Measurements from ENCODE around the gene SKOR1.

SKOR1 gene, protein sequence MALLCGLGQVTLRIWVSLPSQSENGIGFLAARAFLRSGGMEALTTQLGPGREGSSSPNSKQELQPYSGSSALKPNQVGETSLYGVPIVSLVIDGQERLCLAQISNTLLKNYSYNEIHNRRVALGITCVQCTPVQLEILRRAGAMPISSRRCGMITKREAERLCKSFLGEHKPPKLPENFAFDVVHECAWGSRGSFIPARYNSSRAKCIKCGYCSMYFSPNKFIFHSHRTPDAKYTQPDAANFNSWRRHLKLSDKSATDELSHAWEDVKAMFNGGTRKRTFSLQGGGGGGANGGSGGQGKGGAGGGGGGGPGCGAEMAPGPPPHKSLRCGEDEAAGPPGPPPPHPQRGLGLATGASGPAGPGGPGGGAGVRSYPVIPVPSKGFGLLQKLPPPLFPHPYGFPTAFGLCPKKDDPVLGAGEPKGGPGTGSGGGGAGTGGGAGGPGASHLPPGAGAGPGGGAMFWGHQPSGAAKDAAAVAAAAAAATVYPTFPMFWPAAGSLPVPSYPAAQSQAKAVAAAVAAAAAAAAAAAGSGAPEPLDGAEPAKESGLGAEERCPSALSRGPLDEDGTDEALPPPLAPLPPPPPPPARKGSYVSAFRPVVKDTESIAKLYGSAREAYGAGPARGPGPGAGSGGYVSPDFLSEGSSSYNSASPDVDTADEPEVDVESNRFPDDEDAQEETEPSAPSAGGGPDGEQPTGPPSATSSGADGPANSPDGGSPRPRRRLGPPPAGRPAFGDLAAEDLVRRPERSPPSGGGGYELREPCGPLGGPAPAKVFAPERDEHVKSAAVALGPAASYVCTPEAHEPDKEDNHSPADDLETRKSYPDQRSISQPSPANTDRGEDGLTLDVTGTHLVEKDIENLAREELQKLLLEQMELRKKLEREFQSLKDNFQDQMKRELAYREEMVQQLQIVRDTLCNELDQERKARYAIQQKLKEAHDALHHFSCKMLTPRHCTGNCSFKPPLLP

DNA sequence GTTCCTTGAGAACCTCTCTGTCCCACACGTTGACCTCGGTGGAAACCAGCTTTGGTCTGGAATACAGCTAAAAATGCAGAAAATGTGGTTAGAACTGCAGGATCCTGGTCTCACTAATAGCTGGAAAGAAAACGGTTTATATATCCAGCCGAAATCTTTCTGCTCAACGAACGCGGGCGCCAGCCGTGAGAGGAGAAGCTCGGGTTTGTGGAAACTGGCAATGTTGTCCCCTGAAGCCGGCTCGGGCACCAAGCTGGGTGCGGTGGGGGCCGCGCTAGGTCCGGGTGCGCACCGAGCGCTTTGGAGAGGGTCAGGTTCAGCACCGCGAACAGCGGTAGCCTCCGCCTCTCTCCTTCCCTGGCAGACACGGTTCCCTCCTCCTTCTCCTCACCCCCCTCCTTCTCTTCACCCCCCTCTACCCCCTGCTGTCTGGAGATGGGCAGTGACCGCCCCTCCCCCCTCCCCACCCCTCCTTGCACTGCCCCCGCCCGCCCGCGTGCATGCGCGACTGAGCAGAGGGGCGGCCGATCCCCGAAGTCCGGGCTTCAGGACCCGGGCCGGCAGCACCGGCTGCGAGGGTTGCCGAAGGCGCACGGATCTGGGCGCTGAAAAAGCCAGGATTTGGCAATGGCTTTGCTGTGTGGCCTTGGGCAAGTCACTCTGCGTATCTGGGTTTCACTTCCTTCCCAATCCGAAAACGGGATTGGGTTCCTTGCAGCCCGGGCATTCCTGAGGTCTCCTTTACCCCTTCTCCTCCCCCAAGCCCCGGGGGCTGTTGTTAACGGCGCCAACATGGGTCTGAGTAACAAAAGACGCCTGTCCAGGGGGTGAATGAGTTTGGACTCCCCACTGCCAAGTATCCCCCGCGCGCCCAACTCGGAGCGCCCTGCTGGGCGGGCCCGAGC lies at the start of gene SKOR1:
TSS of gene SKOR1 (plus strand) at position 534 of the 905 bp plus-strand sequence. CDS start at position 628, 94 bp downstream.
- no peak for DNase-seq

- no peak for DNase-seq
These were observed 49.3 kb upstream of the SKOR1 start for GRCh38 chr15:67775998-67776397.

DNA sequence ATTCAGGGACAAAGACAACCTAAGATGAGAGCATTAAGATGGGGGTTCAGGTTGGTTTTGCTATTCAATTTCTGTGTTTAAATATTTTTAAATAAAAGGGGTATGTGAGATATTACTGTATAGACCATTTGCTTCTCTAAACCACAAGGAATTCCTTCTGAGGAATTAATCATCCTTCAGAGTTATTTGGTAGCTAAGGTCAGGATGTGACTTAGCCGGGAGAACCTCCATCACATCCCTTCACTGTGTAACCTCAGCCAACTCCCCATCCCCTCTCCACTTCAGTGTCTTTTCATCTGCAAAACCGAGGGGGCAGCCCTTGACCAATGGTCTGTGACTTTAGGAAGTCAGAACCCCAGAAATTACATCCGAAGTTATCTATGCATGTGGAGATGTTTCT lies 48.7 kb upstream of the SKOR1 start:
- DNase-seq, result no peak

- DNase-seq, result no peak
These were observed 48.2 kb upstream of the SKOR1 start for GRCh38 chr15:67777071-67777470.

- no peak for DNase-seq
These were observed 47.5 kb upstream of the SKOR1 start for GRCh38 chr15:67777773-67778172.

DNA sequence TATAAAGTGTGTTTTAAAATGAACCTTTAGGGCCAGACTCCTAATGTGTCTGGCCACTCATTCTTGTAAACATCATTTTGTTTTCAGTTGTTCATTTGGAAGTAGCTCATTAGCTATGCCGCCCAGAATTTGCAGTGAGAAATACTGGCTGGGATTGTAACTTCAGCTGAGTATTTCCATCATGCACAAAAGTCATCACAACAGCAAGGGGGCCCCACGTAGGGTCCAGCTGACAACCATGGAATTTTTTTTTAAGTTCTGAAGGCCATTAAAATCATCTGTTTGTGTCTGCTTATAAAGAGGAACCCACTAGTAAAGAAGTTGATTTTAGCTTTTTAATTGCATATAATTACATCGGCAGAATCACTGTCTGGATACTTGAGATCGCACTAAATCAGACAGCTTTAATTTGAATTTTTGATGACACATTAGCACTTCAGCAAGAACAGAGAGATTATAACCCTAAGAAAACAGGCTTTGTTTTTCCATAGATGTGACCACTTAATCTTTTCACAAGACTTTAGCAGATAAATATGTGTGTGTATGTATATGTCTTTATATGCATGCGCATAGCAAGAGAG lies 46.3 kb upstream of the SKOR1 start:
- no peak for DNase-seq

GRCh38 chr15:67779549-67780111 lies 45.7 kb upstream of the SKOR1 start:
- DNase-seq, result no peak

DNA sequence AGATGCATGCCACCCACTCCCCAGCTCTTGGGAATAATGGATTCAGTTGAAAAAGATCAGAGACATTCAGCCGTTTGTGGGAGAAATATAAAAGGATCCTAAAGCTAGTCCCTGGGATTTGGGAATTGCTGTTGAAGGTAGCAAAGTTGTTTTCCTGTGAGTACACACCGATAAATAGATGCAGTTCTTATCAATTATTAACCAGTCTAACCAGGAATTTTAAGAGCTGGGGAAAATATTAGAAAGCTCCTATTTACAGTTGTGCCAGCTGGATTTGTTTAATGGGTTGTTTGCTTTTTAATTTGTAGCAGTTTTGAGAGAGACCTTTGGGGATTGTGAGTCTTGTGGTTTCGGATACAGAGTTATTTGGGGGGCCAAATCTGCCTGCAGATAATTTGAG lies 44.2 kb upstream of the SKOR1 start:
- no peak for DNase-seq

DNA sequence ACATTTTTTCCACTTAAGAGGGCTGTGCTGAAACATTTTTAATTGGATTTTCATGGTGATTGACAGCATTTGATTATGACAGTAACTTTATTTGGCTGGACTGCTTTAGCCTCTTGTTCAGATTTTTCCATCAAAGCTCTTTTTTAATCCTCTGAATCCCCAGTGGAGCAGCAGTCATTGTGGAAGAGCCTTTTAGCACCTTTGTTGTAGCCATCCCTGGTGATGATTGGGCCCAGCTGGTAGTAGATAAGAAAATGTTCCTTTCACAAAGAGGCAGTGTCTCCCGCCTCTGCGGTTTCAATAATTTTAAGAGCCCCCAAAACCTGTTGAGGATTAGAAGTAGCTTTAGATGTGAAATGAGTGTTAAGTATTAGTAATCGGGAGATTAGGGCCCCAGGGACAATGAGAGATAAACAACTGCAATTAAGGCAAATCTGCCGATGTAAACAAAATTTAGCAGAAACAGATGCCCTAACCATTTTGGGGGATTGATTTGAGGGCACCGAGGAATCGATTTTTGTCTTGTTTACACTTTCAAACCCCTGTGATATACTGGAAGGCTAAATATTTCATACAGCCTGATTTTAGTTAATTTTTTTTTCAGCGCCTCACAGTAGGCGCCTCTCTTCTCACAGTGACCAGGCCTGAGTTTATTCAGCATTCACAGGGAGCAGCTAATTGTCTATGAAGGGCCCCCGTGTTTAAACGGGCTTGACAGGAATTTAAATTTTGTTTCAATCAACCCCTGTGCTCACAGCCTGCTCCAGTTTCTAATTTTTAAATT lies 43.2 kb upstream of the SKOR1 start:
- DNase-seq, result no peak

GRCh38 chr15:67782691-67782991 lies 42.7 kb upstream of the SKOR1 start:
- DNase-seq, result no peak

DNA sequence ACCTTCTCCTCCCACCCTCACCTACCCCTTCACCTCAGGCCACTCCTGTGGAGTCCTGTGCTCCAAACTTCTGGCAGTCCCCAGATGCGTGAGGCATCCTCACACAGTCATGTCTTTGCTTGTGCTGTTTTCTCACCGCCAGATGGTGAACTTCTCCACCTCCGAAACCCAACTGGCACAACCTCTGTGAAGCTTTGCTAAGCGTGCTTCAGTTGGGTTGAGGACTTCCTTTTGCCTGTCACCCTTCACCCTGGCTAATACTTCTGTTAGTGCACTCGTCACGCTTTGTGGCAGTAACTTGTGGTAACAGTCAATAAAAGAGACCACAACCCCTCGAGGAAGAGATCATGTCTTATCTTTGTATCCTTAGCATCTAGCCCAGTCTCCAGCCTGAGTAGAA lies 42.0 kb upstream of the SKOR1 start:
- DNase-seq, result no peak

DNA sequence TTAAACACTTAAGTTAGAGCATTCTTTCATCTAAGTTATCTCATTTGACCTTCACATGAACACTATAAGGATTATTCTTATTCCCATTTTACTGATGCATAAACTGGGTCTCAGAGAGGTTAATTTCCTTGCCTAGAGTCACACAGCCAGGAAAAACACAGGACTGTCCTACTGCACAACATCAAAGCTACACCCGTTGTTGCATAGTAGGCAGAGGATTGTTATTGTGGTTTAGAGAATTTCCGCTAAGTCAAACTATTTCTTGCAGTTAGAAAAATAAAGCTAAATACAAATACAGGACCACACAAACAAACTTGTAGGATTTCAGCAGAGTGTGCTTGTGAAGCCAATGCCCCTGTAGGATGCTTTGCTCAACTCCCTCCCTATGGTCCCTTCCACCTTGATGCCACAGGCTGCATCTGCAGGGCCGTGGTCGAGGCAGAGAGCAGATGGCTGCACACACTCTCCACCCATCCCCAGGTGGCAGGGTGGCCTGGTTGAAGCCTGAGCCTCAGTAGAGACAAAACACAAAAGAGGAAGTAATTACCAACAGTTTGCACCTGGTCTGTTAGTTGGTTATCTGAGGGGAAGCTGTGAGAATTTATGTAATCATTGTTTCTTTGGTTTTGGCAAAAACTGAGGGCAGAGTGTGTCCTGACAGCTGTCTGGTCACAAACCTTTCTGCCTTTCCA lies 41.1 kb upstream of the SKOR1 start:
- no peak for DNase-seq

GRCh38 chr15:67784856-67785430 lies 40.4 kb upstream of the SKOR1 start:
- DNase-seq, result no peak

DNA sequence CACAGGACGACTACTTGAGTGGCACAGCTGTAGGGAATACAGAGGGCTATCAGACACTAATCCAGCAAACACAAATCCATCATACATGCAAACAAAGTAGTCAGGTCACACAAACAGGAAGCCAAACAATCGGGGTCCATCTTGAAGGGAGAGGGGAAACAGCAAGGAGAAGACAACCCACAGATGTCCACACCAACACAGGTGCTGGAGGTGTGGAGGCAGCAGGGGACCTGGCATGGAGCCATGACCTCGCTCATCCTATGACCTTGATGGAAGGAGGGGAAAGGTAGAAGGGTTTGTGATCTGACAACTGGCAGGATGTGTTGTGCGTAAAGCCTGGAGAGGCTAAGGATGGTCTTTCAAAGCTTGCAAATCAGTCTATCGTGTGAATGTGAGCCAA lies 39.9 kb upstream of the SKOR1 start:
- no peak for DNase-seq

DNA sequence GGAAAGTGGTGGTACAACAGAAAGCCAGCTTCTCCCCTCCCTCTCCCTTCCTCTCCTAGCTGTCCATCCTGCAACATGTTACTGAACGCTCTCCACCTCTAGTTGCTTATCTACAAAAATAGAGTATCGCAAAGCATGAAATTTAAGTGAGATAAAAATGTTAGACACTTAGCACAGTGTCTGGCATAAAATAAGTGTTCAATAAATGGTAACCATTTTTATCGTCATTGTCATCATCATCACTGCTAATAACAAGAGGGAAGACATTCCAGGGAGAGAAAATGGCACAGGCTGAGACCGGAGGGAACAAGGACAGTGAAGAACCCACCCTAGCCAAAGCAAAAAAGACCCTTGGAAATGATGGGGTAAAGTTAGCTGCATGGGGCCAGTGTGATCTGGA lies 38.7 kb upstream of the SKOR1 start:
- DNase-seq, result no peak

- DNase-seq, result no peak
These were observed 36.3 kb upstream of the SKOR1 start for GRCh38 chr15:67788986-67789385.

DNA sequence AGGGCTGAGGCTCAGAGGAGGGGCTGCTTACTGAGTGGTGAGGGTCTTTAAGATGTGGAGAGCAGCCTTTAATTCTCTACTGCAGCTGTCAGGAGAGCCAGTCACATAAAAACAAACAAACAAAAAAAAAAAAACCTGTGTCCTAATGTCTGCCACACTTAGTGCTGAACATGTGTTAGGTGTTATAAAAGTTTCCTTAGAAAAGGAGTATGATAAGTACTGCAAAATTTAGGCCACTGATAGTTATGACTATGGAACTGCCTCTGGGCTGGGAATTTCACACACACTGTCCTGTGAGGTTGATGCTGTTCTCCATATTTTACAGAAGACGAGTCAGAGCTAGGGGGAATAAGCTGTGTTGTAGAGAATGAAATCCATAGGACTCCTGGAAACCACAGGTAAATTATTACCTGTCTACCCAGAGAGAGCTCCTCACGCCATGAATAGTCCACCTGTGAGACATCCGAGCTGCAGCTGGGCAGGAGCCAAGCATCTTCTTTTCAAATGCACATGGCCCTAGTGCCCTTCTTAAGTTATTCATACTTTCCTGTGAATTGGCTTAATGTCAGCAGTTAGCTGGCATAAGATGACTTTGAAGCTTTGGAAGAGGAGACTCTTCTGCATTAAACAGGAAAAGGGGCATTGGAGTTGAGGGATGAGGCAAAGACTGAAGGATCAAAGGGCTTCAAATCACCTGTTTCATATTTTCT lies 34.5 kb upstream of the SKOR1 start:
- DNase-seq, result no peak

GRCh38 chr15:67792250-67792942 lies 32.9 kb upstream of the SKOR1 start:
- DNase-seq, result no peak

Measured in NCI-H1048 (cell line).